Bronchial epithelial cell (primary cell): ENCODE data around the gene ATXN10. TPM values are rescaled to one million over a fixed set of nuclear protein-coding genes. Genes with fewer than 3 reads are reported as not detected.

Experiments used
- DNase-seq: peaks from one replicate; pipeline ENCODE4 v3.0.0-alpha.2; 2010; ENCODE audit warnings: low read depth
- FAIRE-seq: peaks from 2 replicates; lab custom pipeline; 2011; peaks lifted over from hg19 to GRCh38; lab: Jason Lieb, UNC
- H3K27me3 ChIP-seq: 2 replicates; pipeline ENCODE4 v1.5.1; 2011; ENCODE audit warnings: low read length; ENCODE audit not compliant: control insufficient read depth, insufficient read depth
- H3K36me3 ChIP-seq: 2 replicates; pipeline ENCODE4 v1.5.1; 2011; ENCODE audit warnings: low read length; ENCODE audit not compliant: control insufficient read depth, insufficient read depth
- H3K4me3 ChIP-seq: 2 replicates; pipeline ENCODE4 v1.5.1; 2011; ENCODE audit warnings: mild to moderate bottlenecking, low read depth, low read length, control low read depth
- CTCF ChIP-seq: IDR thresholded peaks from 2 replicates; pipeline ENCODE4 v1.5.1; 2011; ENCODE audit warnings: mild to moderate bottlenecking, moderate library complexity, low read length, control low read depth, inconsistent platforms; ENCODE audit not compliant: insufficient read depth, severe bottlenecking
- total RNA-seq: library from RNA; depleted of rRNA; stranded (reverse); fragments of >200 nt; gene quantifications from 2 replicates; pipeline ENCODE4 v1.2.1, GENCODE V29; 2014

Gene ATXN10
- total RNA-seq, 1 donor from 2014 or later: 81.9 TPM

- DNase-seq (no peak), FAIRE-seq (peak; percentile 58)
- Histone ChIP-seq H3K4me3 (no peak overlapping the region), H3K27me3 (peaks cover 13% of the 10 kb centered on the region), H3K36me3 (no peaks in the 10 kb centered on the region)
- TF ChIP-seq CTCF: no peak
Measured at GRCh38 chr22:45884201-45885062, 212.8 kb downstream of the ATXN10 start.

- H3K36me3 ChIP-seq: no peaks in the 10 kb centered on the region
- H3K27me3 ChIP-seq: peaks cover 10% of the 10 kb centered on the region
- FAIRE-seq (no peak), DNase-seq (no peak)
- no peak for TF ChIP-seq CTCF
- no peak overlapping the region for H3K4me3 ChIP-seq
Measured at GRCh38 chr22:45885171-45885840, 213.7 kb downstream of the ATXN10 start.

GRCh38 chr22:45885941-45886395 lies 214.3 kb downstream of the ATXN10 start:
- DNase-seq (no peak), FAIRE-seq (no peak)
- TF ChIP-seq CTCF: no peak
- H3K36me3 ChIP-seq: no peaks in the 10 kb centered on the region
- no peak overlapping the region for H3K4me3 ChIP-seq
- peaks cover 7% of the 10 kb centered on the region for H3K27me3 ChIP-seq

- H3K36me3 ChIP-seq: no peaks in the 10 kb centered on the region
- DNase-seq: no peak
- H3K27me3 ChIP-seq: peaks cover 3% of the 10 kb centered on the region
Measured at GRCh38 chr22:45886540-45886939, 214.9 kb downstream of the ATXN10 start.

More at GRCh38 chr22:45886540-45886939, 214.9 kb downstream of the ATXN10 start:
- no peak for TF ChIP-seq CTCF
- FAIRE-seq: no peak
- no peak overlapping the region for H3K4me3 ChIP-seq
